GM18502 (cell line): ENCODE measurements around the gene IL37.
A peak's percentile ranks its signal among the peaks of the same experiment; 100 is the strongest.

Experiments
- ATAC-seq: cut with Tn5 transposase; IDR thresholded peaks from one replicate; pipeline ENCODE4 v1.9.1; 2021; ENCODE audit warnings: mild to moderate bottlenecking; ENCODE audit not compliant: unreplicated experiment, poor library complexity

Gene IL37, protein sequence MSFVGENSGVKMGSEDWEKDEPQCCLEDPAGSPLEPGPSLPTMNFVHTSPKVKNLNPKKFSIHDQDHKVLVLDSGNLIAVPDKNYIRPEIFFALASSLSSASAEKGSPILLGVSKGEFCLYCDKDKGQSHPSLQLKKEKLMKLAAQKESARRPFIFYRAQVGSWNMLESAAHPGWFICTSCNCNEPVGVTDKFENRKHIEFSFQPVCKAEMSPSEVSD

DNA sequence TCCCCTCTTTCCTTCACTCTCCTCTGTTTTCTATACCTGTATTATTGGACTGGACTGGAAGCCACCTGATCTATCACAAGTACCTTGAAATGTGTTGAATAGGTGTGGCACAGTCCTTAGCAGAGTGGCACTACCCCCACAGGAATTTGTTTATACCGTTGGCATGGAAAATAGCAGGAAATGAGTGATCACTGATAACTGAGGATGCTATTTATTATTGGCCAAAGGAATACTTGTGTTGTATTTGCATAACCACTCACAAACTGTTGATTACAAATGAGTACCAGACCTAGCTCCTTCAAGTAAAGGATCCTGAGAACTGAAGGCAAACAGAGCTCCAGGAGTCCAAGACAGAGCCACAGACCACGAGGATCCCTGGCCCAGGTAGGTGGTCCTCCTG, at the start of gene IL37:
TSS of gene IL37 (plus strand) at position 301 of the 400 bp plus-strand sequence. CDS start 1,848 bp downstream, outside the sequence.
- ATAC-seq, result no peak

DNA sequence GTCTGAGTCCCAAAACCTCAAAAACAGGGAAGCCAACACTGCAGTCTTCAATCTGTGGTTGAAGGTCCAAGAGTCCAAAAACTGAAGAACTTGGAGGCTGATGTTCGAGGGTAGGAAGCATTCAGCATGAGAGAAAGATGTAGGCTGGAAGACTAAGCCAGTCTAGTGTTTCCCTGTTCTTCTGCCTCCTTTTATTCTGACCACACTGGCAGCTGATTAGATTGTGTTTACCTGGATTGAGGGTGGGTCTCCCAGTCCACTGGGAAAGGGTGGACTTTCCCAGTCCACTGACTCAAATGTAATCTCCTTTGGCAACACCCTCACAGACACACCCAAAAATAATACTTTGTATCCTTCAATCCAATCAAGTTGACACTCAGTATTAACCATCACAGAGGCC, 46.9 kb upstream of the IL37 start:
- ATAC-seq, result no peak

DNA sequence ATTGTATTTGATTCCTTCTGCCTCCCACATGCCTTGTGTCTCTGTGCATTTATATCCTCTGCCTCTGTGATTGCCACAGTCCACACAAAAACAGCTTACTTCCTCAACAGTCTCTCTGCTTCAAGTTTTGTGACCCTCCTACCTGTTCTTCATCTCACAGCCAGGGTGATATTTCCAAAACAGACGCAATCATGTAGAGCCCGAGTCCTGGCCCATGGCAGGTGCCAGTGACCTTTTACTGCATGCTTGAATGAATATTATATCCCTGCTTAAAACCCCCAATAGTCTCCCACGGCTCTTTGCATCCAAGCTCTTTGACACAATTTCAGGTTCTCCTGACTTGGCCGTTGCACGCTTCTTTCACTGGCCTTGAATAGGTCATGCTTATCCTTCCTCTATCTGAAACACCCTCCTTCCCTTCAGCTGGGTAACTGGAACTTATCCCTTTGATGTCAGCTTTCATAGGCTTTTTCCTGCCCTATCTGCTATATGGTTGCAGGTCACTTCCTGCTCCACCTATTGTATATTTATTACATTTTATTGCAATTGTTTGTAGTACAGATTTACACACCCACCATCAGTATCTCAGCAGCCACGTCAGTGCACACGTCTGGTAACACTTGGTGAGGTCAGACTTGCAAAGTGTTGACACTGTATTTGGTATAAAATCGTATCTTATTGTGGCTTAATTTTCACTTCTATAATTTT, 44.7 kb upstream of the IL37 start:
- no peak for ATAC-seq

DNA sequence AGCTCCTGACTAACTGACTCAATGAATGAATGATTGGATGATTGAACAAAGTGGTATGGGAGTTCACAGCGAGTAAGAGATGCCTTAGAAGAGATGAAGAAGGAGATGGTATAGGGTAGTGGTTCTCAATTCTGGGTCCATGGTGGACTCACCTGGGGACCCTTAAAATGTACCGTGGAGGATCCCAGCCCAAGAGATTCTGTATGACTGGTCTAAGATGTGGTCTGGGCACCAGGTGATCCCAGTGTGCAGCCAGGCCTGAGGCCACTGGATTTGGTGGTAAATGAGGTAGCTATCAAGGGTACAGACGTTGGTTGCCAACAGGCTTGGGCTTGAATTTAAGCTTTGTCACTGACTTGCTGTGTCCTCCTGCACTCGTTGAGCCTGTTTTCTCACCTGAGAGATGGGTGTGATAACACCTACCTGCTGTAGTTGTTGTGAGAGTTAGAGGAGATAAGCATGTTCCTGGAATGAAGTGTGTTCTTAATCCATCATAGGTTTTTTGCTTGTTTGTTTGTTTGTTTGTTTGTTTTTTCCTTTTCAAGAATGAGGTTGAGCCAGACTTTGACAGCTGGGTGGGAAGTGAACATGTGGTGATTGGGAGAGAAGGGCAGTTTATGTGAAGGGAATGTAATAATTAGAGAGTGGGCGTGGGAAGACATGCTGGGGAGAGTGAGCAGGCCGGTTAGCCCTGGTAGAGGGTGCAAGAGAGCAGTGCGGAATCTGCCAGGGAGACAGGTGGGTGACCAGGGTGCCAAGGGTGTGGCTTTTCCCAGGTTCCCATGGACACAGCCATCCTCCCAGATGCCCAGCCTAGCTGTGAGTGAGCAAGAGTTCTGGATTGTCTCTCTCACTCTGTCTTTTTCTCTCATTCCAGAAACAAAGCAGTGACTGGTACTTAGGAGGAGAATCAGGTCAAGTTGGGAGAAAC, 43.0 kb upstream of the IL37 start:
- no peak for ATAC-seq

DNA sequence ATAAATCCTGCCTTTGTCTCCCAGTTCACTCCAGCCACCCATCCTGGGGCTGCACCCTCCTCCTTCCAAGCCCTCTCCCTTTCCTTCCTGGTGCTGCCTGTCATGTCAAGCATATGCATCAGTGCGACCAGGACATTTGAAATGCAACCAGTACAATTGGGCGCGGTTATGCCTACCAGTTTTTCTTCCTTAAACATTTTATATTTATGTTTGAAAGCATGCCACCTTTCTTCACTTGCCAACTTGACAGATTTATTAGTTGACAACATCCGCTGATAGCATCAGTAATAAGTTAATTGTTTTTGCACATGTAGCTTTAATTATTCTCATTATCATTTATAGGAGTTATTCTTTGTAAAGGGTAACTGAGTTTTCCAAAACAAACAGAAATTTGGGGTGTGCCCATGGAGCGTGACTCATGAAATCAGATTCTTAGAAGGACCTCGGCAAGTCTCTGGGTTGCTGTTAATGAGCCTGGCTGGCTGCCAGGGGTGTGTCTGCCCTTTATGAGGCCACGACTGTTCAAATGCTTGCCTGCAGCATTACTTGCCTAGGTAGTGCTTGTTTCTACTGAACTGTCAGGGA, 41.6 kb upstream of the IL37 start:
- no peak for ATAC-seq

DNA sequence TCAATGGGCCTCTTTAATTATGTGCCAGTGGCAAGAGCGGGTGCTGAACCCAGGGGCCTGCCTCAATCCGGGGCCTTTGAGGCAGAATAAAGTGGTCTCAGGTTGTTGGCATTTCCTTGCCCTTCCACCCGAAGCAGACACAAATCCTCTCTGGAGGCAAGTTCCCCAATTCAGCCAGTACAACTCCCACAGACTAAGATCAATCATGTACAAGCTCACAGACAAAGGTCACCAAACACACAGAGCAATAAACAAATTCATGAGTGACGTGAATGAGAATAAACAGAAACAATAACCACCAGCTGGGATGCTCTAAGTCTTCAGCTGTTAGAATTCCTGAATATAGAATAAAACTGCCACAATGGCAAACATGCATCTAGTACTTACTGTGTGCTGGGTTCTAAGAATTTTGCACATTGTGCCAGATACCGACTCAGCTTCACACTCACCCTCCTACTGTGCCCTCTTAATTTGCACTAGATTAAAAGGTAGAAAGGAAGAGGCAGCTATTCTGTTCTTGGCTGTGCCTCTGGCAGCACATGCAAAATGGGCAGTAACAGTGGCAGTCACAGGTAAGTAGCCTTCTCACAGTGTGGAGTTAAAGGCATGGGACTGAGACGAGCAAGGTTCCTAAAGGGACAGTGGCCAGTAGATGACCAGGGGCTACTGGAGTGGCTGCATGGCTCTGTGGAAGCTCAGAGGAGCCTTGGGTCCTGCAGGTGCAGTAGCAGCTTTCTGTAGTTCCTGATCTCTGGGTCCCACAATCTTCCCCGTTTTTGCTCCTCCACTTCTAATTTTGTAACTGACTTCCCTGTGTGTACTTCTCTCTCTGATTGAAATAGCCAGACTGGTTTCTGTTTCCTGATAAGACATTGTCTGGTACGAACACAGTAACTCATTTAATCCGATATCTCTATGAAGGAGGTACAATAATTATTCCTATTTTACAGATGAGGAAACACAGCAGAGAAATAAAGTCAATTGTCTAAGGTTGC, 39.8 kb upstream of the IL37 start:
- no peak for ATAC-seq

DNA sequence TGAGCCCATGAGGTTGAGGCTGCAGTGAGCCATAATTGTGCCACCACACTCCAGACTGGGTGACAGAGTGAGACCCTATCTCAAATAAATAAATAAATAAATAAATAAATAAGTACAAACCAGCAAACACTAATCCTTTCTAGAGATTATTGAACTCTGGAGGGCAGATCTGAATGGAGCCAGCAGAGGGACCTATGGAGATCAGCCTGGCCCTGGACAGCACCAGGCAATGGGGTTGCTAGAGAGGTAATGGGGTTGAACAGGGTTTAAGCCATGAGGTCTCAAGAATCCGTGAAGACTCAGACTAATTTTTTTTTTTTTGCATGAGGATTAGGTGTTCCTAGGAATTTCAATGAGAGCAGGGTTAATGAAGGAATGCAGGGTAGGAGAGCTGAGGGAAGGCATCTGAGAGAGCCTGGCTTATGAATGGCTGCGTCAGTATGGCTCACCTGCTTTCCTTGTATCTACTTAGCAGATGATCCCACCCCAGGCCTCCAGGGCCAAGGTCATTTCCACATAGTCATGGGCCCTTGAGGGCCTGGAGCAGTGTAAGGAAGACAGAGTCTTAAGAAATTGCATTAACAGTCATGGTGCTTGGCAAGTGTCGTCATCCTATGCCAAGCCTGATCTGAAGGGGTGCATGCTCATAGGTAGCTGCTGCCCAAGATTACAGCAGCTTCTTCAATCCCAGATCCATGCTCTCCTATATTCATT, 34.6 kb upstream of the IL37 start:
- no peak for ATAC-seq

DNA sequence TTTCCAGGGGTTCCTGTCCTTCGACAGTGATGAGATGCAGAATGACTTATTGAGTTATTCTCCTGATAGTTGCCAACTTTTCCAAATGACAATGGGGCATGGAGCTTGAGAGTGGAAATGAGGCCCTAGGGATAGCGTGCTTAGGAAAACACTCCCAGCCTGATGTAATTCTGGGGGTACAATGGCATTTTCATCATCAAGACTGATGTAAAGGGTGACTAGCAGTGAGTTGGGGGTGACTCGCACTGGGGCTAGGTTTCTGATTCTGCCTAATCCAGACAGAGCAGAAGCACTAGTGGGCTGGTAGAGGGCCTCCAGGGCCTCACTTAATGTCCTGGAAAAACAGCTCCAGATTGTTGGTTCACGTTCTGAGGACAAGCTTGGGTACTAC, 34.0 kb upstream of the IL37 start:
- ATAC-seq, result no peak

DNA sequence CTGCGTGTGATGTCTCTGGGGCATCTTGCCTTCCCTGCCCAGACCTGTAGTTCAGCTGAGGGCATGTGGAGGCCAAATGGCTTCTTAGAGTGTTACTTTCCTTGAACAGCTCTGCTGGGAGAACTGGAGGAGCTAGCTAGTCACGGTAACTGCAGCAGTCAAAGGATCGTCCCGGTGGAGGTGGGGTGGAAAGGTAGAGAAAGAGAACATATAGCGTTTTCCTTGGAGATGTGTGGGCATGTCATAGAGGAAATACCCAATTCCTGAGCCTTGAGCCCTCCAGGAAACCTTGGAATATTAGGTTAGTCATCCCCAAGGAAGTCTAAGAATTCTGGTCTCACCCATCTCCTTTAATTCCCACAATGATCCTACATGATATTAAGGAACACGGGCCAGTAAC, 33.5 kb upstream of the IL37 start:
- ATAC-seq, result no peak

DNA sequence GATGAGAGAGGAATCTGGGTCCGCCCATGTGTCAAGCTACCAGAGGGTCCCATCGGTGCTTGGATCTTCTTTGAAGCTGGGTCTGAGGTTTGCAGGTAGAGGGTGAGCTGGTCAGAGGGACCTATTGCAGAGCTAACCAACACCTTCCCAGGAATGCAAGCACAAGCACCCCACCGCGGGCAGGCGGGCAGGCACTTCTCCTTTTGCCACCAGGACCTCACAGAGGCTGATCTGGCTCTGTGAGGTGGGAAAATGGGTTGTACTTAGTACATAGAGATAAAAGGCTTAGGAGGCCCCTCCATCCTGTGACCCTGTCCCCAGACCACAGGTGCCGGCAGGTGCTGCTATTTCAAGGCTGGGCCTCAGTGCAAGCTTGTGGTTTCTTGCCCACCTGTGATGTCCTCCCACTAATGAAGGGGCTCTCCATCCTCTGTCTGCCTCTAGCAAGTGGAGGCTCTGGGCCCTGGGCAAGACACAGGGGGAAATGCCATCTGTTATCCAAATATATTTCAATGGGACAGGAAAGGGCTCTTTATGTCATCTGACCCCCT, 31.4 kb upstream of the IL37 start:
- ATAC-seq, result no peak

DNA sequence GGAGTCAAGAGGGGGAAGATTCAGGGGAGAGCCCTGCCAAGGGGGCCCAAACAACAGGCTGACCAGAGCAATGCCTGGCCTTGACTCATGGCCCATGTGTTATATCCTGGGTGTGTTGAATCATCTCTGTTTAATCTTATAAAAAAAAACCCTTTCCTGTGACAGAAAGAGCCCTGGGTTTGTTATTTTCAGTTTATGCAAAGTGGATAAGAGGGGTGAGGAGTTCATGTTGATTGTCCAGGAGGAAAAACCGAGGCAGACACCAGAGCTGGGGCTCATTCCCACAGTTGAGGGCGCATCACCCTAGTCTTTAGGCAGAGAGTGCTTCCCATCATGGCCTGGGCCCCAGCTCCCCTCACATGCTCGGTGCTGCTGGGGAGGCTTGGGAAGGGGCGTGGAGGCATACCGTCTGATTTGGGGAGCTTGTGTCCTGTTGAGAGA, 30.9 kb upstream of the IL37 start:
- ATAC-seq, result no peak

DNA sequence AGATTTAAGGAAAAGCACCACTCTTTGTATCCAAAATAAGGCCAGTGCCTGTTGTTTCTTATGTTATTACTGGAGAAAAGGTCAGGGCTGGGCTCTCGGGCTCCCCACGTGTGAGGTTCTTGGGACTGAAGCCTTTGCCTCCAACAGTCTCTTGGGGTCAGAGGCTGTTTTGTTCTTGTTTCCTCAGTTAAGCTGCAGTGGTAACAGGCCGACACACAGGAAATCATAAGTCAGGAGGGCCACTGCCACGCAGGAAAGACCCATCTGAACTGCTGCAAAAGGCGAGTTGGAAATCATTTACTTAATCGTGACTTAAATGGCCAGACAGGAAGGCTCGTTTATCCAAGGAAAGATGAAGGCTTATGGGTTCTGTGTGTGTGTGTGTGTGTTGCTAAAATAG, 30.3 kb upstream of the IL37 start:
- ATAC-seq, result no peak

DNA sequence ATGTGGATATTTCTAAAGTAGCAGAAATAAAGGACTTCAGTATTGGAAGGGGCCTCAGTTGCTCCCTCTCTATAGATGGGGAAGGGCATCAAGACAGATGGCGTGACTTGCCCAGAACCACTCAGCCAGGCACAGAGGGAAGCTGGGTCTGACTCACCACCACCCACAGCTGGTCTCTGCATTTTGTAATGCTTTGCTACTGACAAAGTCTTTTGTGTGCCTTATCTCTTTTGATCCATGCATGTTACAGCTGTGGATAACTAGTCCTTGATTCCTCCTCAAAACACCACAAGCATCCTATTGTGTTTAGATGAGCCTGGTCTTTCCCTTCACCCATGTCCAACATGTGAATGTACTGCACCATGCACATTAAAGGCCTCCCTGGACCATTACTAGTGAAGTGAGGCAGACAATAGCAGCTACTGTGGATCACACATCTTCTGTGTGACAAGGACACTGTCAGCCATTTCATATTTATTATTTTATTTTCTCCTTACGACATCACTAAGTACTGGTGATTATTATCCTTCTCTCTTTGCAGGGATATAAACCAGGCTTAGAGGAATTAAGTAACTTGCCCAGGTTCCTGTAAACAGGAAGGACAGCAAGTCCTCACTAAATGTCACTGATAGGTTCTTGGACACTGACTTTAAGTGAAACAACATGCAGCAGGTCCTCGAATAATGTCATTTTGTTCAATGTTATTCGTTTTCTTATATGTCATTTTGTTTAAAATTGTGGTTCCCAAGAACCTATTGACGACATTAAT, 29.6 kb upstream of the IL37 start:
- peak; percentile 78 for ATAC-seq

DNA sequence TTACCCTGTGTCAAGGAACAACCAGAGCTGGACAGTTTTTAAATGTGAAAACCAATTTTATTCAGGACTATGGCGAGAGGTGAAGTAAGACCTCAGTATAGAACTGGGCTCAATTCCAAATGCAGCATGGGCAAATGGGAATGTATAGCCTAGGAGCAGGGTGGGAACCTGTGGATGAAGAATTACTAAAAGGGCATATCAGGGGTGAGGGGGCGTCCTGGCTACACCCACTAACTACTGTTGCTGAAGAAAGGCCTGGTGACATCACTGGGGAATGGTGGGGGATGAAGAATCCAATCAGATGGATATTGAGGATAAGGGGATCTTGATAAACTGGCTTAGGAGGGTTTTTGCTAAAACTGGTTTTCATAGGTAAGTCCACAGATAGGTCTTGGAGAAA, 27.3 kb upstream of the IL37 start:
- no peak for ATAC-seq

DNA sequence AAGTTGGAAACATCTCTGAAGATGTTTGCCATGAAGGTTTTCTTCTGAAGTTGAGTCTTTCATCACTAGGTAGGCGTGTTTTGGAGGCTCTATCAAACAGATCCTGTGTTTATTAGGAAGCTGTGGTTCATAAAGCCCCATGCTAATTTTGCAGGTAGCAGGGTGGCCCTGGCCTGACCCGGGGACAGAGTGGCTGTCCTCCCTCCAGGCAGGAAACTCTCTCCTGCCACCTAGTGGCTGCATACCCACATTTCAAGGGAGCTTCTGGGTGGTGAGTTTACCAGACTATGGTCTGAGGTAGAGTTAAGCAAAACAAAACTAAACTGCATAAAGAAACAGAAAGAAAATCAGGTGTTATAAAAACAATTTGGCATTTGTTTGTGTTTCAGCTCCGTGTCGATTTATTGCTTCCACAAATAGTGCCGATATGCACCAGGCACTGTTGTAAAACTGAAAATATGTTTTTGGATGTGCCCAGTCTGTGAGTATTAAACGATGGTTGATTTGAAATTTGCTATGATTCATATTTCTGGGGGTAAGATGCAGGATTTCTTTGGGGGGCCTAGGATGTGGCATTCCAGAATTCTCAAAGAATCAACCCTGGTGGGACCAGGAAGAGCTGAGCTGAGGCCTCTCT, 26.0 kb upstream of the IL37 start:
- ATAC-seq, result peak; percentile 57

DNA sequence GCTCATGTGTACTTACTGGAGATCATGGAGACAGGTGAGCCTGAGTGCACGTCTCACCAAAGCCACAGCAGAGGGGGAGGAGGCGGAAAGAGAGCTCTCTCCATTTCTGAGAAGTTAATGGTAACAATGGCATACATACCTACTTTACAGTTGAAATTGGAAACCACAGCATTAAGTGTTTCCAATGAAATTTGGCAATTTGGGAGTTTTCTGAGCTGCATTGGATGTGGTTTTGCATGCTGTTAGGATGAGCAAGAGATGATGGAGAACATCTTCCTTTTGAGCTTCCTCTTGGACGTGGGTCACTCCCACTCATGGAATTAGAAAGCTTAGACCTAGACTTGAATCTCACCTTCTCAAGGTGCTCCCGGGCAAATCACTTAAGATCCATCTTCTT, 25.5 kb upstream of the IL37 start:
- ATAC-seq, result no peak

DNA sequence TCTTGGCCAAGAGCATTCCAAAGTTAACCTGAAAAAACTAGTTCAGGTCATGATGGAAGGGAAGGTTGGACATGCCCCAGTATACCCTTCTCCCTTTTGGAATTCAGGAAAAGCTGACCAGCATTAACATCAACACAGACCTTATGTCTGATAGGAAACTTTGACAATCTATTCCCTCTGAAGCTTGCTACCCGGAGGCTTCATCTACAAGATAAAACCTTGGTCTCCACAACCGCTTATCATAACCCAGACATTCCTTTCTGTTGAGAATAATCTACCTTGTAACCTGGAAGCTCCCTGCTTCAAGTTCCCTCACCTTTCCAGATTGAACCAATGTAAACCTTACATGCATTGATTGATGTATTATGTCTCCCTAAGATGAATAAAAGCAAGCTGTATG, 24.7 kb upstream of the IL37 start:
- ATAC-seq, result no peak
